Measurements from ENCODE around the gene MMP24. TPM values are rescaled to one million over a fixed set of nuclear protein-coding genes. Genes with fewer than 3 reads are reported as not detected.

The MMP24 gene
- total RNA-seq, 1 experiment from 2014 or later, result 0.24 TPM

DNA sequence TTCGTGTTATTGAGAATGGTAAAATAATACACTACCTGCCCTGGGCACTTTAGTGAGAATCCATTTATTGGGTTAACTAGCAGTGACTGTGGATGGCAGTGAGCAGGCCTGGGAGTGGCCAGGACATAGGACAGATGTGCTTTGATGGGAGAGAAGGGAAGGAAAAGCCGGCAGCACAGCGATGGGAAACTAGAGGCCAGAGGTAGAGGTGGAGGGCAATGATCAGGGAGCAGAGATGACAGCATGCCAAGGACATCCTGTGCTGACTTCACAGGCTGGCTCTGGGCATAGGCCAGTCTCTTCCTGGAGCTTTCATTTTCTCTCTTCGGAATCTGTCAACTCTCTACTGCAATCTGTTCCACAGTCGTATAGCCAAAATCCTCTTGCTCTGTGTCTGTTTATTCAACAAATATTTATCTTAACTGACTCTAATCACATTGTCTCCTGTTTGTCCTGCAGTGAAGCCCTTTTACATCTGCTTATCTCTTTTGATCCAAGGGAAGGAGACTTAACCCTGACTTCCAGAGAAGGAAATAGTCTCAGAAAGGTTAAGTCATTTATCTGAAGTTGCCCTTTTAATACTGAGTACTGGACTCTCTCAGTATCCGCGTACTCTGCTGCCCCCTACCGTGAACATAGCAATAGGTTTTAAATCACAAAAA, 18.4 kb upstream of the MMP24 start:
- in situ Hi-C loops (cut with HindIII; ENCODE audit: low pct_unique_long_range_greater_than_20kb, low sequenced_read_pairs), result no loop called here
- DNase-seq (ENCODE audit: low read depth, low spot score), result peak; percentile 91

DNA sequence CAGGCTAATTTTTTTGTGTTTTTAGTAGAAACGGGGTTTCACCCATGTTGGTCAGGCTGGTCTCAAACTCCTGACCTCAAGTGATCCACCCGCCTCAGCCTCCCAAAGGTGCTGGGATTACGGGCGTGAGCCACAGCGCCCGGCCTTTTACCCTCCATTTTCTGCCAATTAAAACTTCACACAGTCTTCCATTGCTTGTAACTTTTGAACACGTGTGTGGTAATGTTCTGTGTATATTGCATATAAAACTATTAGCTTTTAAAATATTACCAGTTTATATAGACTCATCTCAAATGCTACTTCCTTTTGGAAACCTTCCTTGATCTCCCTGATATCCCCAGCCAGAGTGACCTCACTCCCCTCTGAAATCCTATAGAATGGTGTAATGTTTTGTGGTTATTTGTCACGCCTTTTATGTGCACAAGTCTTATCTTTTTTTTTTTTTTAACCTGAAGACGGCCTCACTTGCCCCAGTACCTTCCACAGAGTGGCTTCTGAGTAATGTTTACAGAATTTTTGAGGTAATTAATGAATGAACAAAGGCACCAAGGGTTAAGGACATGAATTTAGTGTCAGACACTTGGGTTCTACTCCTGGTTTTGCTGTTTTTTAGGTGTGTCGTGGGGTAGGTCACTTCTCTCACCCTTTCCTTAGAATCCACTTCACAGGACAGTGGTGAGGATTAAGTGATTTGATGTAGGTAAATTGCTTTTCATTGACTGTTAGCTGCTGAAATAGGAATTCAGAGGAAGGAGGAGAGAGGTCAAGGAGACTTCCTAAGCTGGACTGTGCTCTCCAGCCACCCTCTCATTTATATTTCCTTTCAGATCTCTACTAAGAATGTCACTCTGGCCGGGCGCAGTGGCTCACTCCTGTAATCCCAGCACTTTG, 11.2 kb upstream of the MMP24 start:
- no peak for DNase-seq (ENCODE audit: low read depth, low spot score)
- in situ Hi-C loops (cut with HindIII; ENCODE audit: low pct_unique_long_range_greater_than_20kb, low sequenced_read_pairs), result no loop called here

DNA sequence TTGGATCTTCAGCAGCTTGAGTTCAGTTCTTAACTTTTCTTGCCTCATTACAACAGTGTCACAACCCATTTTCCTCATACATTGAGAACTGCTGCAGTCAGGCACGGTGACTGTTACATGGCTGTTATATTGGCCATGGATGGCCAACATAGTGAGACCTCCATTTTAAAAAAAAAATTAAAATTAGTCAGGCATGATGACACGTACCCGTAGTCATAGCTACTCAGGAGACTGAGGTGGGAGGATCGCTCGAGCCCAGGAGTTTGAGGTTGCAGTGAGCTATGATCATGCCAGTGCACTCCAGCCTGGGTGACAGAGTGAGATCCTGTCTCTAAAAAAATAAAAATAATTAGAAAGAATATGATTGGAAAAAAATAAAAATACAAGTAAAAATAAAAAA, 9.9 kb upstream of the MMP24 start:
- no peak for DNase-seq (ENCODE audit: low read depth, low spot score)
- in situ Hi-C loops (cut with HindIII; ENCODE audit: low pct_unique_long_range_greater_than_20kb, low sequenced_read_pairs), result no loop called here

DNA sequence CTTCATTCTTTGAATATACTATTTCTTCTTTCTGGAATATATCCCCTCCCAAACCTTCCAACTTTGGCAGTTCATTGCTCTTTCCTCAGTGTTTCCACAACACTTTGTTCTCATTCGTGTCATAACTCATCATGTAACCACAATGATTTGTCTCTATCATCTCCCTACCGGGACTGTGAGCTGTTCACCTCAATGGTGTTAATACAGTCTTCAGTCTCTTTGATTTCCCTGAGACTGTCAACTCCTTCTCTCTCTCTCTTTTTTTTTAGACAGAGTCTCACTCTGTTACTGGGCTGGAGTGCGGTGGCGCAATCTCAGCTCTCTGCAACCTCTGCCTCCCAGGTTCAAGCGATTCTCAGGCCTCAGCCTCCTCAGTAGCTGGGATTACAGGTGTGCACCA, 2.5 kb upstream of the MMP24 start:
- in situ Hi-C loops (cut with HindIII; ENCODE audit: low pct_unique_long_range_greater_than_20kb, low sequenced_read_pairs), result no loop called here
- no peak for DNase-seq (ENCODE audit: low read depth, low spot score)

DNA sequence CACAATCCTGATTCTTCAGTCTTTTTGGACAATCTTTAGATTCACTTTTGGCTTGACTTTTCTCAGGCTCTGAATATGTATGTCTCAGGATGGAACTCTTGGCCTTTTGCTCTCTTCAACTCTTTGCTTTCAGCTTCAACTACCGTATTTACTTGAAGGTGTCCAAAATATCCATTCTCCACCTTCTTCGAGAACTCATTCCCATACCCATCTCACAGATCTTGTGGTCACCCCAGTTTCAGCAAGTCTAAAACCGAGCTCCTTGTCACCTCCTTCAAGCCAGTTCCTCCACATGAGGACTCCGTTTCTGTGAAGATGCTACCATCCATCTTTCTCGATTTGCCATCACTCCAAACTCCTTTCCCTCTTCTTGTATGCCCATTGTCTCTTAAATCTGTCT, 2.0 kb upstream of the MMP24 start:
- in situ Hi-C loops (cut with HindIII; ENCODE audit: low pct_unique_long_range_greater_than_20kb, low sequenced_read_pairs), result no loop called here
- no peak for DNase-seq (ENCODE audit: low read depth, low spot score)

DNA sequence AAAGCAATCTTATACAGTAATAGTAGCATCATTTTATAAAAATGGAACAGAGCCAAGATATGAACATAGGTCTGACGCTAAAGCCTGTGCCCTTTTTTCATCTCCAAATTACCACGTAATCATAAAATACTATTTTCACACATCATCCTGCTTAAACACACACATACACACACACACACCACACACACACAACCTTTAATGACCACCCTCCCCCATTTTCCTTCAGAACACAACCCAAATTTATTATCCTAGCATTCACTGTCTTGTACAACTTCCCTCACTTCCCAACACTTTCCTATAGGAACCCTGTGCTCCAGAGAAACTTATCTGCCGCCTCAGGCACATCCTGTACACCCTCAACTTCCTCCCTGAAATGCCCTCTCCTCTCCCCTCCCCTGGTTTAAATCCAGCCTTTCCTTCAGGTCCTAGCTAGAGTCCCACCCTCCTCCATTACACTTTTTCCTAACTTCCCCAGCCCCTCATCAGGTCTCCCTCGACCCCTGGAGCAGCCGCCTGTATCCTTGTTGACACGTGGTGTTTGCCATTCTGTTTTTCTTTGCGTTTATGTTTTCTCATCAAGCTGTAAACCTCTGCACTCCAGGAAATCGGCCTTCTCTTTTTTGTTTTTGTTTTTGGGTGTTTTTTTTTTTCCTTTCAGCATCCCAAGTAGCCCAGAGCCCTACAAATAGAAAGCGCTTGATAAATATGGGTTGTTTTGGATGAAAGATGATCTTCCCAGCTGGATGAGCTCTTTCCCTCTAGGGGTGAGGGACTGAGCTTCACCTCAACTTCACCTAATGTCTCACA, 968 bp upstream of the MMP24 start:
- in situ Hi-C loops (cut with HindIII; ENCODE audit: low pct_unique_long_range_greater_than_20kb, low sequenced_read_pairs), result no loop called here
- no peak for DNase-seq (ENCODE audit: low read depth, low spot score)

DNA sequence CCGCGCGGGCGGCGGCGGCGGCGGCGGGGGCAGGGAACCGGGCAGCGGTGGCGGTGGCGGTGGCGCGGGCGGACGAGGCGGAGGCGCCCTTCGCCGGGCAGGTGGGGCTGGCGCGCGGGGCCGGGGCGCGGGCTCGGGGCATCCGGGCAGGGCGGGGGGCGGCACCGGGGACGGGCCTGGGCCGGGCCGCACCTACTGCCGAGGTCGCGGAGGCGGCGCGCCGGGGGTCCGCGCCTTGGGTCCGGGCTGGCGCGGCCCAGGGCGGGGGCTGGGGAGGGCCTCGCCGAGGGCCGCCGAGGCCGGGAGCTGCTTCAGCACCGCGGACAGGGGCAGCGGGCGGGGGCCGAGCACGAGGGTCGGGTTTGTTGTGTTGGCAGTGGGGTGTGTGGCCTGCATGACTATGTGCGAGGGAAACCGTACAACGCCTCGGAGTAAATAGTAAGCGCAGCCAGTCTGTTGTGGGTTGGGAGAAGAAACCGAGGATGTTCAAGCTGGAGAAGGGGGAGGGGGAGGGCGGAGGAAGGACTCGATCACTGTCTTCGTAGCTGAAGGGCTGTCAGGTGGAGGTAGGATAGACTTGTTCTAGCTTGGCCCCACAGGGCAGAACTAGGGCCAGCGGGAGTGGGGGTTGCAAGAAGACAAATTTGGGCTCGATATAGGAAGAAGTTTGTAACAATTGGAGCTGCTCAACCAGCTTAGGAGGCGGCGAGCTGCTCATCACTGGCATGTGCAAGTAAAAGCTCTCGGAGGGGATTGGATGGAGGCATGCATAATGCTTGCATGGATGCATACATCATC, 593 bp downstream of the MMP24 start:
- peak; percentile 22 for DNase-seq (ENCODE audit: low read depth, low spot score)
- in situ Hi-C loops (cut with HindIII; ENCODE audit: low pct_unique_long_range_greater_than_20kb, low sequenced_read_pairs), result no loop called here

DNA sequence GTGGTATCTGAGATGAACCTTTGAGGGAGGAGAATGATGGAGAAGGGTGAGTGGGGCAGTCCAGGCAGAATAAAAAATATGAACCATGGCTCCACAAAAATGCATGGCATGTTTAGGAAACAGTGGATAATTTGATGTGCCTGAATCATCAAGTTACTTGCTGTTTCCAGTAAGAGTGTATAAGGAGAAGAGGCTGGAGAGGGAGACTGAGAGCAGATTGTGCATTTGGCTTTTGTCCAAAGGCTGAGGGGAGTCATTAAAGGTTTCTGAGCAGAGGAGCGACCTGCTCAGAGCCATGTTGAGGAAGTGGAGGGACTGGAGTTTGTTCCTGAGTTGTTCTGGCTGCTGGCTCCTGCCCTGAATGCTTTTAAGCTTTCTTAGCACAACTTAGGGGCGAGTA, 6.1 kb downstream of the MMP24 start:
- DNase-seq (ENCODE audit: low read depth, low spot score), result no peak

DNA sequence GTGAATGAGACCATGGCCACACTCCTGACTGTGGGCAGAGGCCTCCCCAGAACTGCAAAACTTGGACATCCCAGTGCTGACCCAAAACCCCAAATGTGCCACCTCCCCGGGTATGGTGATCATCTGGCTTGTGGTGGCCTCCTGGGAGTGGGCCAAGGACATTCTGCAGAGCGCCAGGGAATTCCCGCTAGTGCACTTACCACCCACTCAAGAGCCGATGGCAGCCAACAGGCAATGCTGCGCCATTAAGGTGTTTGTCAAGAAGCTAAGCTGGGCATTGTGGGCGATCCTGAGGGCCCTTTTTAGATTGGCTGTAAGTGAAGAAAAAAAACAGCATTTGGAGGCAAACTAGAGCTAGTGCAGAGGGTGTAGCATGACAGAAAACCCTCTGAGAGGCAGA, 9.4 kb downstream of the MMP24 start:
- in situ Hi-C loops (cut with HindIII; ENCODE audit: low pct_unique_long_range_greater_than_20kb, low sequenced_read_pairs), result no loop called here
- DNase-seq (ENCODE audit: low read depth, low spot score), result no peak

More for the DNA sequence above, 6.1 kb downstream of the MMP24 start:
- in situ Hi-C loops (cut with HindIII; ENCODE audit: low pct_unique_long_range_greater_than_20kb, low sequenced_read_pairs), result no loop called here

DNA sequence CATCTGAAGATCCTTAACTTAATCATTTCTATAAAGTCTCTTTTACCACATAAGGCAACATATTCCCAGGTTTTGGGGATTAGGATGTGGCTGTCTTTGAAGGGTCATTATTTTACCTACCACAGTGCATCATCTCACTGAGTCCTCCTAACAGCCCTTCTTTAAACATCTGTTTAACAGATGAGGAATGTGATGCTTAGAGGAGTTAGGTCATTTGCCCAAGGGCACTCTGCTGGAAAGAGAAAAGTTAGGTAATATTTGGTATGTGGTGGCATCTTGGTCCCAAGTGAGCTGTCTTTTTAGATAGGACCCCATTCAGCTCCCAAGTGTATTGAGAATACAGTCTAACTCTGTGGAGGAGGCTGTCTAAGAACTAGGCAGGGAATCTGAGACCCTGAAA, 11.0 kb downstream of the MMP24 start:
- in situ Hi-C loops (cut with HindIII; ENCODE audit: low pct_unique_long_range_greater_than_20kb, low sequenced_read_pairs), result no loop called here
- DNase-seq (ENCODE audit: low read depth, low spot score), result no peak

DNA sequence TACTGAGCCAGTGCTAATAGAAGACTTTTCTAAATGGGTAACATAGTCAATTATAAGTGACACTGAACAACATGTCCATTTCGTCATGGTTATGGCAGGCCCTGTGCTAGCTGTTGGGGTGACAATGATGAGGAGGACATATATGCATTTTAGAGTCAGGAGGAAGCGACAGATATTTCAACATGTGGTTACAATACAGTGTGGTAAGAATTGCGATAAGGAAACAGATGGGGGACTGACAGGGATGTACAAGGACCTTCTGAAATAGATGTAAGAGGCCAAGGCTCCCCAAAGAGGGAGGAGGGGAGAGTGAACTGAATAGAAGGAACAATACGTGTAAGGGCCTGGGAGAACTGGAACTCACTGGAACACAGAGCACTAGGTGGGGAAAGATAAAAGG, 11.7 kb downstream of the MMP24 start:
- in situ Hi-C loops (cut with HindIII; ENCODE audit: low pct_unique_long_range_greater_than_20kb, low sequenced_read_pairs), result no loop called here

DNA sequence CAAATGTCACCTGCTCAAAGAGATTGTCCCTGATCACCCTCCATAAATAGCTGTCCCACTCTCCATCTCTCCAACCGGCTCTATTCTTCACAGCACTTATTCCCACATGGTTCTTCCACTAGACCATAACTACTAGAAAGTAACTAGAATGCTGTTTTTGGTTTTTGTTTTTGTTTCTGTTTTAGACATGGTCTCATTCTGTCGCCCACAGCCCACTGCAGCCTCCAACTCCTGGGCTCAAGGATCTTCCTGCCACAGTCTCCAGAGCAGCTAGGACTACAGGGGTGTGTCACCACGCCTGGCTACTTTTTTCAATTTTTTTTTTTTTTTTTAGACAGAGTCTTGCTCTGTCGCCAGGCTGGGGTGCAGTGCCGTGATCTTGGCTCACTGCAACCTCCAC, 12.2 kb downstream of the MMP24 start:
- in situ Hi-C loops (cut with HindIII; ENCODE audit: low pct_unique_long_range_greater_than_20kb, low sequenced_read_pairs), result no loop called here
- no peak for DNase-seq (ENCODE audit: low read depth, low spot score)

More for the DNA sequence above, 11.7 kb downstream of the MMP24 start:
- DNase-seq (ENCODE audit: low read depth, low spot score), result no peak

DNA sequence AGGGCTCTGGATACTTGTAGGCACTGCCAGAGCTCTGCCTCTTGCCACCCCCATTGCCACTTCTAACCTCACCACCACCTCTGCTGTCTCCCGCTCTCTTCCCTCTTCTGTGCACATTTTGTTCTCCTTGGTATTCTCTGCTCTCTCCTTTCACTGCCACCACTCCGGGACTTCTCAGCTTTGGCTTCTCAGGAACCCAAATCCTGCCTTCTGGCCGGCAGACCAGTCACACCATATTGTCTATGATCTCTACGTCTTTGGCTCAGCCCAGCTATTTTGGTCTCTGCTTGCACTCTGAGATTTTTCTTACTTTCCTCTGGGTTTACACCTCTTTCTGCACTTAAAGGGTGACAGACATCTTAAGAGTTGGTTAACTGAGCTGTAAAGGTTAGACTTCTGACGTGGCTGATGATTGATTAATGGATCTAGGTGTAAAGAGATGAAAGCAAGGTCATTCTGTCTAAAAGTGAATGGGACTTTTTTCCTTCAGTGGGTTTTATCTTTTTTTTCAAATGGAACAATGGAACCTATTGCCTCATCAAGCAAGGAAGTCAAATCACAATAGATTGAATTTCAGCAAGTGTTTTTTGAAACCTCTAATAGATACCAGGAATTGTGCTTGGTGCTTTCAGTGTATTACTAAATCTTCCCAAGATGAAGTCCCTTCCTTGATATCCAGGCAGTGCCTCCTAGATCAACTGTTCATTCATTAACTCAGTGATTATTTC, 13.8 kb downstream of the MMP24 start:
- in situ Hi-C loops (cut with HindIII; ENCODE audit: low pct_unique_long_range_greater_than_20kb, low sequenced_read_pairs), result no loop called here
- DNase-seq (ENCODE audit: low read depth, low spot score), result no peak

DNA sequence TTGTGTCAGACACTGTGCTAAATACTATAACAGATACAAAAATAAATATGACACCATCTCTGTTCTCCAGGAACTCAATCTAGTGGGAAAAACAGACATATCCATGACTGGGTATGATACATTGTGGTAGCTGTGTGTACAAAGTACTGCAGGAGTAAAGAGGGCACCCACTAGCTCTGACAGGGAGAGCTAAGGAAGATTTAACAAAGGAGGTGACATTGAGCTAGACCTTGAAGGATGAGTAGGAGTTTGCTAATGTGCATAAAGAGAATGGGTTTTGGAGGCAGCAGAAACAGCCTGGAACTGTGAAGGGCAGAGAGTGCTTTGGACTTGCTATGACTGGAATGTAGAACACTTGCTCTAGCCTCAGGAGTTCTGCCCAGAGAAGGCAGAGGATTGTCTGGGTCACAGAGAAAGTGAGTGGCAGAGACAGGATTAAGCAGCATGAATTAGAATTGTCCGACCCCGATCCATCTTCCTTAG, 14.4 kb downstream of the MMP24 start:
- in situ Hi-C loops (cut with HindIII; ENCODE audit: low pct_unique_long_range_greater_than_20kb, low sequenced_read_pairs), result no loop called here
- DNase-seq (ENCODE audit: low read depth, low spot score), result no peak

DNA sequence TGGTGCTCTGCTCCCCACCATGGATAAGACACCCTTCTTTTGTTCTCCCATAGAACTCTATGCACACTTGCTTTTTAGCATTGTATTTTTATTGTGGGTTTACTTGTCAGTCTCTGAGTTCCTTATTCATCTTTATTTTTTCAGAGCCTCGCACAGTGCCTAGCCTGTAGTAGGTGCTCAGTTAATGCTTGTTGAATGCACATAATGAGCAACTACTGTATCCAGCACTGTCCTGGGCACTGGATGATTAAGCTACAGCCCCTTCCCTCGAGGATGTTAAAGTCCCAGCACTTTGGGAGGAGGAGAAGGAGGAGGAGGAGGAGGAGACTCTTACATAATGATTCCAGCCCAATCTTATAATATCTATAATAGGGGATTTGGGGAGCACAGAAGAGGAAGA, 16.8 kb downstream of the MMP24 start:
- in situ Hi-C loops (cut with HindIII; ENCODE audit: low pct_unique_long_range_greater_than_20kb, low sequenced_read_pairs), result no loop called here
- no peak for DNase-seq (ENCODE audit: low read depth, low spot score)

DNA sequence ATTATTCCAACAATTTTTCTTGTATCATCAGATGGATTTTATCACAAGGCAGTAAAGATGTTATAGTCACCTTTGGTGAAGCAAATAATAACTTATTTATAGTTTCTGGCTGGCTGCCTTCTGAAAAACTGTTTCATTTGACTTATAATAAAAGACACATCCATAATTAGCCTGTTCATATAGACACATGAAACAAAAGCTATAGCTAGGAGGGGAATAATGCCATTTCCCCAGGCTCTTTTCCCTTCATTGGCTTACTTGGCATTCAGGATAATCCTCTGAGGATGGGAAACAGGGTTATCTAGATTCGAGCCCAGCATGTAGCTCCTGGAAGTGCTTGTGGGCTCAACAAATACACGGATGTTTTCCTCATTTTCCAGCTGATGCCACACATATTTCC, 17.5 kb downstream of the MMP24 start:
- in situ Hi-C loops (cut with HindIII; ENCODE audit: low pct_unique_long_range_greater_than_20kb, low sequenced_read_pairs), result no loop called here

DNA sequence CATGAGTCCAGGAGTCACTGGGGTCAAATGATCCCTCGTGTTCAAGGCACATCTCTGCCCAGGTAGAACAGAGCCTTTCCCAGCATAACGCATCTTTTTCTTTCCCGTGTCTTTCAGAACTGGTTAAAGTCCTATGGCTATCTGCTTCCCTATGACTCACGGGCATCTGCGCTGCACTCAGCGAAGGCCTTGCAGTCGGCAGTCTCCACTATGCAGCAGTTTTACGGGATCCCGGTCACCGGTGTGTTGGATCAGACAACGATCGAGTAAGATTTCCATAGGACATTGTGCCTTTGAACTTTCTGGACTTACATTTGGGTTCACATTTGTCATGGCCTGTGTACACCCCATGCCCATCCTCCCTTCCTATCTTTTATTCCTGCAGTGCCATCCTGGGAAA, 20.2 kb downstream of the MMP24 start:
- no peak for DNase-seq (ENCODE audit: low read depth, low spot score)
- in situ Hi-C loops (cut with HindIII; ENCODE audit: low pct_unique_long_range_greater_than_20kb, low sequenced_read_pairs), result no loop called here

More for the DNA sequence above, 17.5 kb downstream of the MMP24 start:
- no peak for DNase-seq (ENCODE audit: low read depth, low spot score)
